BLaER1 treated with 17β-estradiol and CSF1 and Interleukin-3, amounts not matched to agents 10 nM and 100 nM (cell line): ENCODE data around the gene GLG1.
A peak's percentile ranks its signal among the peaks of the same experiment; 100 is the strongest.

ENCODE experiments used
- H3K27ac ChIP-seq, 11 experiments: shearing (Covaris generic); formaldehyde crosslinking; 2 replicates each; pipeline ENCODE4 v1.8.1; 2022
- H3K27me3 ChIP-seq, 11 experiments: shearing (Covaris generic); formaldehyde crosslinking; 2 replicates each; pipeline ENCODE4 v1.8.1; 2022
- H3K36me3 ChIP-seq, 11 experiments: shearing (Covaris generic); formaldehyde crosslinking; 2 replicates each; pipeline ENCODE4 v1.8.1; 2022
- H3K4me1 ChIP-seq, 10 experiments: shearing (Covaris generic); formaldehyde crosslinking; 2 replicates each; pipeline ENCODE4 v1.8.1; 2022
- H3K4me2 ChIP-seq, 11 experiments: shearing (Covaris generic); formaldehyde crosslinking; 2 replicates each; pipeline ENCODE4 v1.8.1; 2022
- H3K4me3 ChIP-seq, 10 experiments: shearing (Covaris generic); formaldehyde crosslinking; 2 replicates each; pipeline ENCODE4 v1.8.1; 2022
- H3K9ac ChIP-seq, 11 experiments: shearing (Covaris generic); formaldehyde crosslinking; 2 replicates each; pipeline ENCODE4 v1.8.1; 2022
- H3K9me3 ChIP-seq, 11 experiments: shearing (Covaris generic); formaldehyde crosslinking; replicated peaks in 1 of 11; 2 replicates each; pipeline ENCODE4 v1.8.1; 2022
- H4K20me1 ChIP-seq, 11 experiments: shearing (Covaris generic); formaldehyde crosslinking; 2 replicates each; pipeline ENCODE4 v1.8.1; 2022
- Cebpa-rat ChIP-seq, 11 experiments: shearing (Covaris generic); IDR thresholded peaks; 2 replicates each; pipeline ENCODE4 v1.8.1; 2022

Gene GLG1

GRCh38 chr16:74480150-74481029 is 126.5 kb downstream of the GLG1 start:
- Histone ChIP-seq H3K27ac (no peak overlapping the region; a peak in 1 of 22 replicates), H3K9me3 (no peaks in the 10 kb centered on the region), H3K36me3 (peaks cover 93 to 100% (median 97%) of the 10 kb centered on the region in 11 experiments), H3K4me1 (peaks cover 0 to 10% (median 5%) of the 10 kb centered on the region in 10 experiments; a peak in 7 of 20 replicates), H3K4me2 (no peak overlapping the region), H4K20me1 (peaks cover 0 to 16% (median 0%) of the 10 kb centered on the region in 11 experiments; a peak in 4 of 22 replicates), H3K4me3 (no peak overlapping the region), H3K9ac (no peak overlapping the region), H3K27me3 (no peaks in the 10 kb centered on the region)
- TF ChIP-seq Cebpa-rat (IDR thresholded peaks at IDR 0.05) = no peak

- H3K27me3 ChIP-seq = no peaks in the 10 kb centered on the region
- H3K9ac ChIP-seq = no peak overlapping the region
- no peak overlapping the region for H3K27ac ChIP-seq
- TF ChIP-seq Cebpa-rat (IDR thresholded peaks at IDR 0.05) = no peak
- H3K4me1 ChIP-seq = peaks cover 0 to 9% (median under 1%) of the 10 kb centered on the region in 10 experiments; a peak in 10 of 20 replicates
- no peak overlapping the region for H3K4me3 ChIP-seq
- no peaks in the 10 kb centered on the region for H3K9me3 ChIP-seq
- peaks cover 92 to 100% (median 98%) of the 10 kb centered on the region in 11 experiments for H3K36me3 ChIP-seq
- H3K4me2 ChIP-seq = no peak overlapping the region
- H4K20me1 ChIP-seq = peaks cover 0 to 20% (median 0%) of the 10 kb centered on the region in 11 experiments; a peak in 5 of 22 replicates
Measured at GRCh38 chr16:74477226-74477625, 129.7 kb downstream of the GLG1 start.

GRCh38 chr16:74474416-74474815 is 132.5 kb downstream of the GLG1 start:
- H3K4me3 ChIP-seq = no peak overlapping the region

GRCh38 chr16:74472540-74472939 is 134.4 kb downstream of the GLG1 start:
- no peak for TF ChIP-seq Cebpa-rat (IDR thresholded peaks at IDR 0.05)
- Histone ChIP-seq H3K9ac (no peak overlapping the region), H3K36me3 (peaks cover 94 to 100% (median 97%) of the 10 kb centered on the region in 11 experiments), H3K4me1 (peaks cover 0 to 50% (median 20%) of the 10 kb centered on the region in 10 experiments; a peak in 13 of 20 replicates), H4K20me1 (peaks cover 0 to 21% (median 6%) of the 10 kb centered on the region in 11 experiments; a peak in 6 of 22 replicates), H3K4me2 (peak overlapping the region in 3 of 11 experiments; percentile 5 to 55 (median 48); a peak in 6 of 22 replicates), H3K27ac (no peak overlapping the region), H3K9me3 (no peaks in the 10 kb centered on the region), H3K27me3 (no peaks in the 10 kb centered on the region), H3K4me3 (no peak overlapping the region)

More at GRCh38 chr16:74474416-74474815, 132.5 kb downstream of the GLG1 start:
- Histone ChIP-seq H3K4me2 (no peak overlapping the region), H3K27me3 (no peaks in the 10 kb centered on the region), H4K20me1 (peaks cover 0 to 21% (median 6%) of the 10 kb centered on the region in 11 experiments; a peak in 6 of 22 replicates), H3K27ac (no peak overlapping the region), H3K9me3 (no peaks in the 10 kb centered on the region), H3K9ac (no peak overlapping the region), H3K4me1 (peaks cover 0 to 38% (median 18%) of the 10 kb centered on the region in 10 experiments; a peak in 13 of 20 replicates), H3K36me3 (peaks cover 92 to 100% (median 97%) of the 10 kb centered on the region in 11 experiments)
- TF ChIP-seq Cebpa-rat (IDR thresholded peaks at IDR 0.05) = no peak

GRCh38 chr16:74472010-74472409 is 134.9 kb downstream of the GLG1 start:
- Histone ChIP-seq H3K9ac (no peak overlapping the region), H3K4me3 (no peak overlapping the region), H3K4me2 (peak overlapping the region in 7 of 11 experiments; percentile 34 to 67 (median 48); a peak in 11 of 22 replicates), H3K9me3 (no peaks in the 10 kb centered on the region), H3K27me3 (no peaks in the 10 kb centered on the region), H4K20me1 (peaks cover 0 to 21% (median 6%) of the 10 kb centered on the region in 11 experiments; a peak in 6 of 22 replicates), H3K27ac (0 out of 22 replicates have a peak overlapping the region, but pooled peaks of 1 of the 11 experiments have one; percentile 4), H3K36me3 (peaks cover 94 to 100% (median 97%) of the 10 kb centered on the region in 11 experiments), H3K4me1 (peaks cover 0 to 55% (median 25%) of the 10 kb centered on the region in 10 experiments; a peak in 14 of 20 replicates)
- no peak for TF ChIP-seq Cebpa-rat (IDR thresholded peaks at IDR 0.05)

GRCh38 chr16:74469946-74470478 is 136.9 kb downstream of the GLG1 start:
- Histone ChIP-seq H3K4me3 (no peak overlapping the region), H3K36me3 (peaks cover 92 to 100% (median 97%) of the 10 kb centered on the region in 11 experiments), H3K4me2 (peak overlapping the region in 2 of 11 experiments; percentile 16 to 18; a peak in 1 of 22 replicates), H3K27ac (no peak overlapping the region), H3K4me1 (peaks cover 0 to 75% (median 45%) of the 10 kb centered on the region in 10 experiments; a peak in 16 of 20 replicates), H4K20me1 (peaks cover 0 to 21% (median 0%) of the 10 kb centered on the region in 11 experiments; a peak in 4 of 22 replicates), H3K27me3 (no peaks in the 10 kb centered on the region), H3K9ac (no peak overlapping the region), H3K9me3 (no peaks in the 10 kb centered on the region)
- TF ChIP-seq Cebpa-rat (IDR thresholded peaks at IDR 0.05) = no peak

GRCh38 chr16:74468807-74469525 is 137.9 kb downstream of the GLG1 start:
- Histone ChIP-seq H3K4me3 (no peak overlapping the region), H3K4me2 (peak overlapping the region in 3 of 11 experiments; percentile 16 to 29 (median 18); a peak in 5 of 22 replicates), H3K27ac (0 out of 22 replicates have a peak overlapping the region, but pooled peaks of 1 of the 11 experiments have one; percentile 12), H3K27me3 (no peaks in the 10 kb centered on the region), H4K20me1 (peaks cover 0 to 15% (median 0%) of the 10 kb centered on the region in 11 experiments; a peak in 4 of 22 replicates), H3K36me3 (peaks cover 92 to 100% (median 97%) of the 10 kb centered on the region in 11 experiments), H3K4me1 (peaks cover 0 to 83% (median 48%) of the 10 kb centered on the region in 10 experiments; a peak in 16 of 20 replicates), H3K9me3 (no peaks in the 10 kb centered on the region), H3K9ac (no peak overlapping the region)
- TF ChIP-seq Cebpa-rat (IDR thresholded peaks at IDR 0.05) = no peak

GRCh38 chr16:74466872-74467271 is 140.0 kb downstream of the GLG1 start:
- Histone ChIP-seq H4K20me1 (peaks cover 0 to 11% (median 0%) of the 10 kb centered on the region in 11 experiments; a peak in 4 of 22 replicates), H3K4me3 (no peak overlapping the region), H3K4me1 (peaks cover 0 to 80% (median 43%) of the 10 kb centered on the region in 10 experiments; a peak in 16 of 20 replicates), H3K27ac (no peak overlapping the region), H3K4me2 (peak overlapping the region in 6 of 11 experiments; percentile 52 to 77 (median 62); a peak in 11 of 22 replicates), H3K9me3 (no peaks in the 10 kb centered on the region), H3K27me3 (no peaks in the 10 kb centered on the region), H3K36me3 (peaks cover 93 to 100% (median 99%) of the 10 kb centered on the region in 11 experiments), H3K9ac (no peak overlapping the region)
- TF ChIP-seq Cebpa-rat (IDR thresholded peaks at IDR 0.05) = no peak
